ENCODE measurements around the gene DOCK1.

DOCK1 gene

DNA sequence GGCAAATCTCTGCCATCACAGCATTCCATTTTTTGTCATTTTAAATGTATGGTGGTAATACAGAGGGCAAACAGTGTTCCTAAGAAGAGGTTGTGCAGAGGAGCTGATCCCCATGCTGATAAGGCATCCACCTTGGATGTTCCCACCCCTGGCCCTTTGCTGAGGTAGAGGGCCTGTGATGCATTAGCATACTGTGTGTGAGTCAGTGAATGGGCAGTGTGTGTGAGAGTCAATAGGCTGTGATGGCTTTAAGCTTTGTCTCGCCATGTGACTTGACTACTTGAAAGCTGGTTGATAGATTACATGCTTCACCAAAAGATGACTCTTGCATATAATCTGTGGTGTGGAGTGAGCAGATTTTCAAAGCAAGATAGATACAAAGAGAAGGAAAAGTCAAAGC, 209.9 kb downstream of the DOCK1 start:
- Histone ChIP-seq H3K9ac (ENCODE audit: low read depth, low read length, poor library complexity, severe bottlenecking) (no peak overlapping the region), H3K4me1 (ENCODE audit: insufficient read depth, low read length, poor library complexity, severe bottlenecking) (no peaks in the 10 kb centered on the region), H3F3A (ENCODE audit: low read depth) (no peaks in the 10 kb centered on the region), H4K20me1 (ENCODE audit: insufficient read depth, low read length, poor library complexity, severe bottlenecking) (no peaks in the 10 kb centered on the region), H3K9me3 (ENCODE audit: insufficient read depth, low read depth, low read length) (no peaks in the 10 kb centered on the region), H3K79me2 (ENCODE audit: insufficient read depth, low read length) (no peaks in the 10 kb centered on the region), H3K36me3 (ENCODE audit: insufficient read depth, low read length) (no peaks in the 10 kb centered on the region), H3K27me3 (ENCODE audit: insufficient read depth, low read length, poor library complexity, severe bottlenecking) (no peaks in the 10 kb centered on the region), H3K9me2 (replicated peaks; ENCODE audit: low read depth, low read length) (no peaks in the 10 kb centered on the region), H3K4me2 (ENCODE audit: low read depth, low read length, poor library complexity, severe bottlenecking) (no peak overlapping the region), H2AFZ (ENCODE audit: low read length) (no peak overlapping the region), H3K4me3 (ENCODE audit: low read length, poor library complexity, severe bottlenecking) (no peak overlapping the region)
- TF ChIP-seq, protein P1, sequence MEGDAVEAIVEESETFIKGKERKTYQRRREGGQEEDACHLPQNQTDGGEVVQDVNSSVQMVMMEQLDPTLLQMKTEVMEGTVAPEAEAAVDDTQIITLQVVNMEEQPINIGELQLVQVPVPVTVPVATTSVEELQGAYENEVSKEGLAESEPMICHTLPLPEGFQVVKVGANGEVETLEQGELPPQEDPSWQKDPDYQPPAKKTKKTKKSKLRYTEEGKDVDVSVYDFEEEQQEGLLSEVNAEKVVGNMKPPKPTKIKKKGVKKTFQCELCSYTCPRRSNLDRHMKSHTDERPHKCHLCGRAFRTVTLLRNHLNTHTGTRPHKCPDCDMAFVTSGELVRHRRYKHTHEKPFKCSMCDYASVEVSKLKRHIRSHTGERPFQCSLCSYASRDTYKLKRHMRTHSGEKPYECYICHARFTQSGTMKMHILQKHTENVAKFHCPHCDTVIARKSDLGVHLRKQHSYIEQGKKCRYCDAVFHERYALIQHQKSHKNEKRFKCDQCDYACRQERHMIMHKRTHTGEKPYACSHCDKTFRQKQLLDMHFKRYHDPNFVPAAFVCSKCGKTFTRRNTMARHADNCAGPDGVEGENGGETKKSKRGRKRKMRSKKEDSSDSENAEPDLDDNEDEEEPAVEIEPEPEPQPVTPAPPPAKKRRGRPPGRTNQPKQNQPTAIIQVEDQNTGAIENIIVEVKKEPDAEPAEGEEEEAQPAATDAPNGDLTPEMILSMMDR (conservative IDR thresholded peaks at IDR 0.05; ENCODE audit: low read length), result no peak
- no peak for TF ChIP-seq EZH2phosphoT487 (IDR thresholded peaks at IDR 0.05; ENCODE audit: borderline replicate concordance)

DNA sequence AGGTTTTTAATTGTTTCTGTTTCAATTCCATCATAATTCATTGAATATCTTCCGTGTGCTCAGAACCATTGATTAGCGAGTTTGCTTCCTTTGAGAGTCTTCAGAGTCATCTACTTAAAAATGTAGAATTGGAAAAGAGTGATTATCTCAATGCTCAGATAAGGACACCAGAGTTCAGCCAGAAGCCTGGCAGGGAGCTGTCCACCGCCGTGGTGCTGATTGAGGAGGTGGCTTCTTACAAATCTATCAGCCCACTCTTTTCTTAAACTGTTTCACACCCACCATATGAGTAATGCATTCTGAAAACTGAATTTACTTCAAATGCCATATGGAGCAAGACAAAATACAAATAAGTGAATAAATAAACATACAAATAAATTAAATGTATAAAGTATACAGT, 211.9 kb downstream of the DOCK1 start:
- no peaks in the 10 kb centered on the region for H3K36me3 ChIP-seq (ENCODE audit: insufficient read depth, low read length)
- H3K4me3 ChIP-seq (ENCODE audit: low read length, poor library complexity, severe bottlenecking), result no peak overlapping the region
- no peaks in the 10 kb centered on the region for H4K20me1 ChIP-seq (ENCODE audit: insufficient read depth, low read length, poor library complexity, severe bottlenecking)
- H3K79me2 ChIP-seq (ENCODE audit: insufficient read depth, low read length), result no peaks in the 10 kb centered on the region
- H3K4me2 ChIP-seq (ENCODE audit: low read depth, low read length, poor library complexity, severe bottlenecking), result no peak overlapping the region
- TF ChIP-seq EZH2phosphoT487 (IDR thresholded peaks at IDR 0.05; ENCODE audit: borderline replicate concordance), result no peak
- TF ChIP-seq, protein P1 (conservative IDR thresholded peaks at IDR 0.05; ENCODE audit: low read length), result no peak
- no peaks in the 10 kb centered on the region for H3F3A ChIP-seq (ENCODE audit: low read depth)
- H3K9me2 ChIP-seq (replicated peaks; ENCODE audit: low read depth, low read length), result no peaks in the 10 kb centered on the region
- H3K4me1 ChIP-seq (ENCODE audit: insufficient read depth, low read length, poor library complexity, severe bottlenecking), result no peaks in the 10 kb centered on the region
- no peaks in the 10 kb centered on the region for H3K9me3 ChIP-seq (ENCODE audit: insufficient read depth, low read depth, low read length)
- H3K9ac ChIP-seq (ENCODE audit: low read depth, low read length, poor library complexity, severe bottlenecking), result no peak overlapping the region
- H2AFZ ChIP-seq (ENCODE audit: low read length), result no peak overlapping the region
- H3K27me3 ChIP-seq (ENCODE audit: insufficient read depth, low read length, poor library complexity, severe bottlenecking), result no peaks in the 10 kb centered on the region

DNA sequence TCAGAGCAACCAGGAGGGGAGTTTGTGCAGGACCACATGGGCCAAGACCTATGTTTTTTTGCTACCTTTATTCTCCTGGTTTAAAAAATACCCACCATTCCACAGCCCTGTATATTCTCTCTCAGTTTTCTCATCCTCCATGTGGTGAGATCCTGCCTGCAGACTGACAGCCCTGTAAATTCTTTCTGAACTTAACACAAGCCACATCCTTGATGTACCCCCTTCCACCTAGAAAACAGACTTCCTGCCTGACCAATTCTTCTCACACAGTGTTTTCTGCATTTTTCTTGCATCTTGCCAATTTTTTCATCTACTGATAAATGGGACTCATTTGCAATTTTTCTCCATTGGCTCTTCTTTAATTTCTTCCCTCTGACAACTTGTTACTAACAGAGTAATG, 212.8 kb downstream of the DOCK1 start:
- Histone ChIP-seq H3K79me2 (ENCODE audit: insufficient read depth, low read length) (no peaks in the 10 kb centered on the region), H3K36me3 (ENCODE audit: insufficient read depth, low read length) (no peaks in the 10 kb centered on the region), H4K20me1 (ENCODE audit: insufficient read depth, low read length, poor library complexity, severe bottlenecking) (no peaks in the 10 kb centered on the region), H3K27me3 (ENCODE audit: insufficient read depth, low read length, poor library complexity, severe bottlenecking) (no peaks in the 10 kb centered on the region), H3K4me1 (ENCODE audit: insufficient read depth, low read length, poor library complexity, severe bottlenecking) (no peaks in the 10 kb centered on the region), H3K4me3 (ENCODE audit: low read length, poor library complexity, severe bottlenecking) (no peak overlapping the region), H3F3A (ENCODE audit: low read depth) (no peaks in the 10 kb centered on the region), H3K4me2 (ENCODE audit: low read depth, low read length, poor library complexity, severe bottlenecking) (no peak overlapping the region), H3K9ac (ENCODE audit: low read depth, low read length, poor library complexity, severe bottlenecking) (no peak overlapping the region), H3K9me3 (ENCODE audit: insufficient read depth, low read depth, low read length) (no peaks in the 10 kb centered on the region), H2AFZ (ENCODE audit: low read length) (no peak overlapping the region), H3K9me2 (replicated peaks; ENCODE audit: low read depth, low read length) (no peaks in the 10 kb centered on the region)
- TF ChIP-seq EZH2phosphoT487 (IDR thresholded peaks at IDR 0.05; ENCODE audit: borderline replicate concordance), result no peak
- TF ChIP-seq, protein P1 (conservative IDR thresholded peaks at IDR 0.05; ENCODE audit: low read length), result no peak
